Measurements from ENCODE around the gene HUWE1. TPM values are rescaled to one million over a fixed set of nuclear protein-coding genes. Genes with fewer than 3 reads are reported as not detected.
A peak's percentile ranks its signal among the peaks of the same experiment; 100 is the strongest.

Gene HUWE1
- 120 TPM for total RNA-seq

GRCh38 chrX:53686151-53686885 is at the start of gene HUWE1:
Gene HUWE1 (minus strand): TSS chrX:53686719. CDS start chrX:53654107, 32,612 bp downstream.
- no peaks in the 10 kb centered on the region for H3K36me3 ChIP-seq
- H3K27me3 ChIP-seq, result no peaks in the 10 kb centered on the region
- no peaks in the 10 kb centered on the region for H3K4me1 ChIP-seq
- H3K9me3 ChIP-seq, result no peaks in the 10 kb centered on the region
- TF ChIP-seq POLR2A (IDR thresholded peaks at IDR 0.05), result peak in 1 of 2 donors; percentile 14
- TF ChIP-seq POLR2AphosphoS5 (IDR thresholded peaks at IDR 0.05; ENCODE audit: insufficient read depth in 1 of 2, low read depth in 1 of 2), result peak in 1 of 2 donors; percentile 74
- TF ChIP-seq CTCF (IDR thresholded peaks at IDR 0.05), result no peak
- DNase-seq (ENCODE audit: extremely low spot score in 2 of 2), result no peak
- intact Hi-C loops (cut with DNase I), result no loop called here
- peak within 1 kb of the TSS; percentile 55 to 61 for H3K4me3 ChIP-seq
- peak within 1 kb of the TSS; percentile 89 for H3K27ac ChIP-seq

- DNase-seq (ENCODE audit: extremely low spot score in 2 of 2), result no peak
- no peaks in the 10 kb centered on the region for H3K9me3 ChIP-seq
- intact Hi-C loops (cut with DNase I), result no loop called here
- no peaks in the 10 kb centered on the region for H3K36me3 ChIP-seq
- no peak overlapping the region for H3K4me3 ChIP-seq
- no peak overlapping the region for H3K27ac ChIP-seq
- no peaks in the 10 kb centered on the region for H3K4me1 ChIP-seq
- H3K27me3 ChIP-seq, result no peaks in the 10 kb centered on the region
- TF ChIP-seq CTCF (IDR thresholded peaks at IDR 0.05), result no peak
- TF ChIP-seq POLR2A (IDR thresholded peaks at IDR 0.05), result no peak
- TF ChIP-seq POLR2AphosphoS5 (IDR thresholded peaks at IDR 0.05; ENCODE audit: insufficient read depth in 1 of 2, low read depth in 1 of 2), result no peak
Observed at GRCh38 chrX:53732797-53733196, 46.3 kb upstream of the HUWE1 start.

GRCh38 chrX:53729751-53730150 is 43.2 kb upstream of the HUWE1 start:
- Histone ChIP-seq H3K4me3 (no peak overlapping the region), H3K9me3 (no peaks in the 10 kb centered on the region), H3K4me1 (no peaks in the 10 kb centered on the region), H3K36me3 (no peaks in the 10 kb centered on the region), H3K27me3 (no peaks in the 10 kb centered on the region), H3K27ac (no peak overlapping the region)
- DNase-seq (ENCODE audit: extremely low spot score in 2 of 2), result no peak
- intact Hi-C loops (cut with DNase I), result no loop called here
- TF ChIP-seq CTCF (IDR thresholded peaks at IDR 0.05) (no peak), POLR2AphosphoS5 (IDR thresholded peaks at IDR 0.05; ENCODE audit: insufficient read depth in 1 of 2, low read depth in 1 of 2) (no peak), POLR2A (IDR thresholded peaks at IDR 0.05) (no peak)

- Histone ChIP-seq H3K27ac (no peak overlapping the region), H3K27me3 (no peaks in the 10 kb centered on the region), H3K9me3 (no peaks in the 10 kb centered on the region), H3K4me1 (no peaks in the 10 kb centered on the region), H3K4me3 (no peak overlapping the region), H3K36me3 (no peaks in the 10 kb centered on the region)
- no peak for DNase-seq (ENCODE audit: extremely low spot score in 2 of 2)
- intact Hi-C loops (cut with DNase I), result no loop called here
- no peak for TF ChIP-seq POLR2A (IDR thresholded peaks at IDR 0.05)
- no peak for TF ChIP-seq POLR2AphosphoS5 (IDR thresholded peaks at IDR 0.05; ENCODE audit: insufficient read depth in 1 of 2, low read depth in 1 of 2)
- TF ChIP-seq CTCF (IDR thresholded peaks at IDR 0.05), result no peak
Observed at GRCh38 chrX:53728506-53728905, 42.0 kb upstream of the HUWE1 start.

- intact Hi-C loops (cut with DNase I), result no loop called here
- Histone ChIP-seq H3K27me3 (no peaks in the 10 kb centered on the region), H3K9me3 (no peaks in the 10 kb centered on the region), H3K27ac (no peak overlapping the region), H3K36me3 (no peaks in the 10 kb centered on the region), H3K4me1 (no peaks in the 10 kb centered on the region), H3K4me3 (no peak overlapping the region)
- DNase-seq (ENCODE audit: extremely low spot score in 2 of 2), result no peak
- no peak for TF ChIP-seq CTCF (IDR thresholded peaks at IDR 0.05)
- no peak for TF ChIP-seq POLR2AphosphoS5 (IDR thresholded peaks at IDR 0.05; ENCODE audit: insufficient read depth in 1 of 2, low read depth in 1 of 2)
- TF ChIP-seq POLR2A (IDR thresholded peaks at IDR 0.05), result no peak
Observed at GRCh38 chrX:53724872-53725271, 38.4 kb upstream of the HUWE1 start.
